Cardiac muscle cell (in vitro differentiated cells and primary cell): ENCODE measurements around the gene BRSK1. TPM values are rescaled to one million over a fixed set of nuclear protein-coding genes. Genes with fewer than 3 reads are reported as not detected.
A peak's percentile ranks its signal among the peaks of the same experiment; 100 is the strongest.

Experiments used
- DNase-seq, 2 donors: peaks; one replicate each; pipeline versions ENCODE4 v3.0.0 to v3.0.0-alpha.2; 2010 to 2017; ENCODE audit warnings: low read depth in 1 of 2, low spot score in 1 of 2
- H3K27ac ChIP-seq: fragments of 200-600 bp; sonication (generic); 2 replicates; pipeline ENCODE4 v1.5.1; 2016
- H3K27me3 ChIP-seq: fragments of 200-600 bp; sonication (generic); 2 replicates; pipeline ENCODE4 v1.6.0; 2016; ENCODE audit warnings: control low read depth
- H3K36me3 ChIP-seq: fragments of 200-600 bp; sonication (generic); 2 replicates; pipeline ENCODE4 v1.5.1; 2016; ENCODE audit warnings: control low read depth
- H3K4me1 ChIP-seq: fragments of 200-600 bp; sonication (generic); 2 replicates; pipeline ENCODE4 v1.8.1; 2017; ENCODE audit warnings: low read depth, mild to moderate bottlenecking, mixed run types
- H3K4me3 ChIP-seq: fragments of 200-600 bp; sonication (generic); 2 replicates; pipeline ENCODE4 v1.5.1; 2016; ENCODE audit warnings: mild to moderate bottlenecking
- H3K9me3 ChIP-seq: fragments of 200-600 bp; sonication (generic); 2 replicates; pipeline ENCODE4 v1.5.1; 2017; ENCODE audit warnings: low read depth, mild to moderate bottlenecking, control low read depth
- polyA plus RNA-seq: library from polyadenylated mRNA; unstranded; fragments of >200 nt; fragmentation: Nextera tagmentation; extraction: Ambion mirVana; gene quantifications from 2 replicates; pipeline ENCODE4 v1.2.1, GENCODE V29; 2016
- total RNA-seq: library from RNA; depleted of rRNA; stranded (reverse); fragments of >200 nt; gene quantifications from 2 replicates; pipeline ENCODE4 v1.2.3, GENCODE V29; 2016
- TF ChIP-seq, protein P1 (sequence below): IDR thresholded peaks from 2 replicates; pipeline ENCODE4 v1.5.1; 2012; ENCODE audit warnings: low read depth, mild to moderate bottlenecking, low read length

BRSK1 gene
- total and polyA plus RNA-seq, 2 experiments from 2014 or later, result 3.5 to 34.4 TPM

DNA sequence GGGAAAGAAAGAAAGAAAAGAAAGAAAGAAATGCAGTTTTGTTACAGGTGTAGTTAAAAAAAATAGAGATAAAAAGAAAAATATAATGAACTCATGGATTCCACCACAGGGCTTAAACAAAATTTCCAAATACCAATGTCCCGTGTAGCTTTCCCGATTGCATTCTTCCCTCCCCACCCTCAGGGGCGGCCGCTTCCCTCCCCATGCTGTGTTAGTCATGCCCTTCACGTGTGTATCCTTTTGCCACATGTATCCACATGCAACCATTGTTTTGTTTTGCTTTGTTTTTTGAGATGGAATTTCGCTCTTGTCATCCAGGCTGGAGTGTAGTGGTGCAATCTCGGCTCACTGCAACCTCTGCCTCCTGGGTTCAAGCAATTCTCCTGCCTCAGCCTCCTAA is 52.3 kb downstream of the BRSK1 start:
- no peak for DNase-seq
- no peaks in the 10 kb centered on the region for H3K4me1 ChIP-seq
- H3K36me3 ChIP-seq, result no peaks in the 10 kb centered on the region
- H3K4me3 ChIP-seq, result no peak overlapping the region
- H3K27ac ChIP-seq, result no peak overlapping the region
- no peaks in the 10 kb centered on the region for H3K27me3 ChIP-seq
- no peaks in the 10 kb centered on the region for H3K9me3 ChIP-seq
- TF ChIP-seq, protein P1, sequence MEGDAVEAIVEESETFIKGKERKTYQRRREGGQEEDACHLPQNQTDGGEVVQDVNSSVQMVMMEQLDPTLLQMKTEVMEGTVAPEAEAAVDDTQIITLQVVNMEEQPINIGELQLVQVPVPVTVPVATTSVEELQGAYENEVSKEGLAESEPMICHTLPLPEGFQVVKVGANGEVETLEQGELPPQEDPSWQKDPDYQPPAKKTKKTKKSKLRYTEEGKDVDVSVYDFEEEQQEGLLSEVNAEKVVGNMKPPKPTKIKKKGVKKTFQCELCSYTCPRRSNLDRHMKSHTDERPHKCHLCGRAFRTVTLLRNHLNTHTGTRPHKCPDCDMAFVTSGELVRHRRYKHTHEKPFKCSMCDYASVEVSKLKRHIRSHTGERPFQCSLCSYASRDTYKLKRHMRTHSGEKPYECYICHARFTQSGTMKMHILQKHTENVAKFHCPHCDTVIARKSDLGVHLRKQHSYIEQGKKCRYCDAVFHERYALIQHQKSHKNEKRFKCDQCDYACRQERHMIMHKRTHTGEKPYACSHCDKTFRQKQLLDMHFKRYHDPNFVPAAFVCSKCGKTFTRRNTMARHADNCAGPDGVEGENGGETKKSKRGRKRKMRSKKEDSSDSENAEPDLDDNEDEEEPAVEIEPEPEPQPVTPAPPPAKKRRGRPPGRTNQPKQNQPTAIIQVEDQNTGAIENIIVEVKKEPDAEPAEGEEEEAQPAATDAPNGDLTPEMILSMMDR, result no peak

DNA sequence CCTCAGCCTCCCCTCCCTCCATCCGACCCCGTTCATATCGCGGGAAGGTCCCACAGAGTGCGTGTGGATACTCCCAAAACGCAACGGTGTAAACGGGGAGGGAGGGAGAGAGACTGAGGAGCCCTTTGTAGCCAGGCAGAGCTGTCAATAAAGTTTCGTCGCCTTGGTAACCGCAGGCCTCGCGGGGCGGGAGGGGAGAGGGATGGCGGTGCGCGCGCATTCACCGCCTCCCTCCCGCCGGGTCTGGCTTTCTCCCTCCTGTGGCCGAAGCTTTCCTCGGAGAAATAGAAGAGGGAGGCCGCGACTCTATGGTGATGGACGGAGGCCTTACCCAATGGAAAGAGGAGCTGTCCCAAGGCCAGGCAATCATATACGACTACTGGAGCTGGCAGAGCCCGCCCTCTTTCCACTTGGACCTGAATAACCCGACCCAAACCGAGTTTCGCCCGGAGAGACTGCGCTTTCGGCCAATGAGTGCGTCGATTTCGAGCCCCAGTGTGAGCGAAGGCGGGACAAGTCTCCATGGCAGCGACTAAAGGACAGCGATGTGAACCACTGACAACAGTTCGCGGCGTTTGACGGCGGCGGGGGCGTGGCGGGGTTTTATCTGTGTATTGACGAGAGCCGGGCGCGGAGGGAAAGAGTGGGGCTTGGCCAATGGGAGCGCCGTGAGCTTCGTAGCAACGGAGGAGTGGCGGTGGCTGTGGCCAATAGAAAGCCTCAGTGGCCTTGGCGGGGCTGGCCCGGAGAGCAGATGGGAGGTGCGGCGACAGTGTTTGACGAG is 55.5 kb downstream of the BRSK1 start, which contains the start of gene KMT5C:
KMT5C (plus strand) TSS at position 772 of the 784 bp plus-strand sequence. CDS start 2,061 bp downstream, outside the sequence.
- peak within 1 kb of the TSS; percentile 93 for H3K27ac ChIP-seq
- DNase-seq, result peak; percentile 100
- H3K36me3 ChIP-seq, result peaks cover 18% of the 10 kb centered on the region
- peak within 1 kb of the TSS; percentile 89 for H3K4me3 ChIP-seq
- H3K27me3 ChIP-seq, result no peaks in the 10 kb centered on the region
- no peaks in the 10 kb centered on the region for H3K9me3 ChIP-seq
- TF ChIP-seq, protein P1, result peak; percentile 39
- no peaks in the 10 kb centered on the region for H3K4me1 ChIP-seq

DNA sequence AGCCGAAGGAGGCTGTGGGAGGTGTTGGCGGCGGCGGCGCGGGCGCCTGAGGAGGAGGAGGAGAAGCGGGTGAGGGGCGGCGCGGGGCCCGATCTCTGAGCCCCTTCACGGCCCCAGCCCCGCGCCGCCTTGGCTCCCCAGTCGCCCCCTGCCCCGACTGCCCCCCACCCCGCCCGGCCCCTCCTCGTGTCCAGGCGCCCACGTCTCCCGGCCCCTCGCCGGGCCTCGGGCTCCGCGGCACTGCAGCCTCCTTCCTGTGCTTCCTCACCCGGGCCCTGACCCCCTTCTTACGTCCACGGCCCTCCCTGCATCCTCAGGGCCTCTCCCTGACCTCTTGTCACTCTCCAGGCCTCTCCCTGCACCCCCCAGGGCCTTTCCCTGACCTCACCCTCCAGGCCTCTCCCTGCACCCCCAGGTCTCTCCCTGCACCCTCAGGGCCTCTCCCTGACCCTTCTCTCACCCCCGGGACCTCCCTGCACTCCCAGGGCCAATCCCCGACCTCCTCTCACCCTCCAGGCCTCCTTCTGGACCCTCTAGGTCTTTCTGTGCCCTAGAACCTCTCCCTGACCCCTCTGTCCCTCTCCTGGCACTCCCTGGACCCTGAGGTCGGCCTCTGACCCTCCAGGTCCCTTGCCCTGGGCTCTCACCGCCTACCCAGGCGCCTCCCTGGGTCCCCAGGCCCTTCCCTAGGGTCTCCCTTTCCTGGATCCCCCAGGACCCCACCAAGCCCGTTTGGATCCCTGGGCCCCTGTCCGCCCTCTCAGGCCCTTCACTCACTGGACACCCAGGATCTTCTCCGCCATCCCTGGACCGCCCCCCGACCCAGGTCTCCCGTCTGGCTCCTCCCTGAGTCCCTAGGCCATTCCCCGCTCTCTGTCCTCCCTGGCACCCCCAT is 56.3 kb downstream of the BRSK1 start:
- H3K36me3 ChIP-seq, result peaks cover 21% of the 10 kb centered on the region
- peak overlapping the region; percentile 93 for H3K27ac ChIP-seq
- TF ChIP-seq, protein P1, result no peak
- no peaks in the 10 kb centered on the region for H3K27me3 ChIP-seq
- H3K4me3 ChIP-seq, result peak overlapping the region; percentile 89
- no peaks in the 10 kb centered on the region for H3K4me1 ChIP-seq
- no peaks in the 10 kb centered on the region for H3K9me3 ChIP-seq
- DNase-seq, result peak in 1 of 2 donors; percentile 12

- H3K4me3 ChIP-seq, result peak overlapping the region; percentile 89
- DNase-seq, result peak in 1 of 2 donors; percentile 39
- H3K36me3 ChIP-seq, result peaks cover 21% of the 10 kb centered on the region
- H3K27me3 ChIP-seq, result no peaks in the 10 kb centered on the region
- H3K4me1 ChIP-seq, result no peaks in the 10 kb centered on the region
- TF ChIP-seq, protein P1, result peak; percentile 23
- peak overlapping the region; percentile 93 for H3K27ac ChIP-seq
- H3K9me3 ChIP-seq, result no peaks in the 10 kb centered on the region
Measured at GRCh38 chr19:55340784-55341147, 57.0 kb downstream of the BRSK1 start.

- TF ChIP-seq, protein P1, result no peak
- H3K36me3 ChIP-seq, result peaks cover 23% of the 10 kb centered on the region
- H3K9me3 ChIP-seq, result no peaks in the 10 kb centered on the region
- no peaks in the 10 kb centered on the region for H3K27me3 ChIP-seq
- H3K4me1 ChIP-seq, result no peaks in the 10 kb centered on the region
- DNase-seq, result peak; percentile 73 to 78
- H3K4me3 ChIP-seq, result peak overlapping the region; percentile 89
- H3K27ac ChIP-seq, result peak overlapping the region; percentile 93
Measured at GRCh38 chr19:55341171-55341588, 57.4 kb downstream of the BRSK1 start.
